HL-60 (cell line): ENCODE results near the gene CAGE1.

Source experiments
- CTCF ChIP-seq: IDR thresholded peaks from one replicate; pipeline ENCODE4 v1.5.1; 2011; ENCODE audit warnings: low read length, control low read depth, inconsistent platforms; ENCODE audit not compliant: insufficient read depth
- GABPA ChIP-seq: IDR thresholded peaks from 2 replicates; pipeline ENCODE4 v1.6.1; 2012; ENCODE audit warnings: low read depth
- POLR2AphosphoS5 ChIP-seq: IDR thresholded peaks from 2 replicates; pipeline ENCODE4 v1.6.1; 2012; ENCODE audit warnings: low read depth
- SPI1 ChIP-seq: IDR thresholded peaks from 2 replicates; pipeline ENCODE4 v1.6.1; 2012; ENCODE audit warnings: low read depth, mild to moderate bottlenecking, borderline replicate concordance

DNA sequence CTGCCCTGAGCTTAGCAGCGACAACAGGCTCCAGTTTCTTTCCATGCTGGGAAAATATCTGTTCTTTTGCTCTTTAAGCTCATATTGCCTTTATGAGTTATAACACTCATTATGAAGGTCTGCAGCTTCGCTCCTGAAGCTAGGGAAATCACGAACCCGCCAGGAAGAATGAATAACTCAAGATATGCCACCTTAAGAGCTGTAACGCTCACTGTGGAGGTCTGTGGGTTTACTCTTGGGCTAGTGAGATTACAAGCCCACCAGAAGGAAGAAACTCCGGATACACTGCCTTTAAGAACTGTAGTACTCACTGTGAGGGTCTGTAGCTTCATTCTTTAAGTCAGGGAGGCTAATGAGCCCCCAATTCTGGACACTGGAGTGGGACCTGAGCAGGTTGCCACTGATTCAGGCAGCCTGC, 73.6 kb downstream of the CAGE1 start:
- no peak for TF ChIP-seq CTCF
- TF ChIP-seq POLR2AphosphoS5 = no peak
- TF ChIP-seq SPI1 = no peak
- TF ChIP-seq GABPA = no peak
